H9 (cell line): ENCODE measurements around the gene CTSW. TPM values are rescaled to one million over a fixed set of nuclear protein-coding genes. Genes with fewer than 3 reads are reported as not detected.
A peak's percentile ranks its signal among the peaks of the same experiment; 100 is the strongest.

Source experiments
- DNase-seq: peaks from one replicate; pipeline ENCODE4 v3.0.0-alpha.2; 2017
- H2AFZ ChIP-seq: one replicate; pipeline ENCODE4 v1.6.1; 2013; ENCODE audit warnings: mild to moderate bottlenecking, low read length, control low read depth, moderate library complexity
- H2AK5ac ChIP-seq: 2 replicates; pipeline ENCODE4 v1.6.1; 2013; ENCODE audit warnings: low read length, control low read depth, mixed read lengths; ENCODE audit not compliant: insufficient read length
- H2BK120ac ChIP-seq: one replicate; pipeline ENCODE4 v1.6.1; 2013; ENCODE audit warnings: low read depth, mild to moderate bottlenecking, low read length, control low read depth, inconsistent platforms; ENCODE audit not compliant: poor library complexity, severe bottlenecking
- H2BK12ac ChIP-seq: 2 replicates; pipeline ENCODE4 v1.6.1; 2013; ENCODE audit warnings: low read length, control low read depth, mixed read lengths, low read depth; ENCODE audit not compliant: insufficient read length
- H2BK15ac ChIP-seq: 2 replicates; pipeline ENCODE4 v1.6.1; 2013; ENCODE audit warnings: low read depth, low read length, control low read depth
- H2BK20ac ChIP-seq: one replicate; pipeline ENCODE4 v1.6.1; 2013; ENCODE audit warnings: low read depth, mild to moderate bottlenecking, low read length, control low read depth, inconsistent platforms; ENCODE audit not compliant: poor library complexity, severe bottlenecking
- H2BK5ac ChIP-seq: 2 replicates; pipeline ENCODE4 v1.6.1; 2013; ENCODE audit warnings: low read length, control low read depth, mixed read lengths; ENCODE audit not compliant: insufficient read length
- H3K14ac ChIP-seq: 2 replicates; pipeline ENCODE4 v1.6.1; 2013; ENCODE audit warnings: low read length, control low read depth; ENCODE audit not compliant: insufficient read depth
- H3K18ac ChIP-seq: 2 replicates; pipeline ENCODE4 v1.6.1; 2013; ENCODE audit warnings: low read depth, mild to moderate bottlenecking, mixed read lengths, low read length, control low read depth; ENCODE audit not compliant: insufficient read length
- H3K23ac ChIP-seq: 2 replicates; pipeline ENCODE4 v1.6.1; 2013; ENCODE audit warnings: low read length, control low read depth, mixed read lengths, low read depth; ENCODE audit not compliant: insufficient read length
- H3K23me2 ChIP-seq: 2 replicates; pipeline ENCODE4 v1.6.1; 2013; ENCODE audit warnings: low read depth, mild to moderate bottlenecking, mixed read lengths, low read length, control low read depth; ENCODE audit not compliant: insufficient read length, poor library complexity, severe bottlenecking
- H3K27ac ChIP-seq: 2 replicates; pipeline ENCODE4 v1.5.1; 2013; ENCODE audit warnings: low read length, control low read depth, mixed read lengths, low read depth; ENCODE audit not compliant: insufficient read length
- H3K27me3 ChIP-seq: 2 replicates; pipeline ENCODE4 v1.6.1; 2013; ENCODE audit warnings: low read length, control low read depth, inconsistent platforms; ENCODE audit not compliant: insufficient read depth
- H3K4ac ChIP-seq: 2 replicates; pipeline ENCODE4 v1.6.1; 2013; ENCODE audit warnings: low read depth, mild to moderate bottlenecking, control low read depth, inconsistent platforms, low read length, moderate library complexity
- H3K4me1 ChIP-seq: 2 replicates; pipeline ENCODE4 v1.6.1; 2013; ENCODE audit warnings: low read length, control low read depth, inconsistent platforms; ENCODE audit not compliant: insufficient read depth
- H3K4me2 ChIP-seq: 2 replicates; pipeline ENCODE4 v1.6.1; 2013; ENCODE audit warnings: low read length, control low read depth, mixed read lengths; ENCODE audit not compliant: insufficient read length, insufficient read depth
- H3K56ac ChIP-seq: 2 replicates; pipeline ENCODE4 v1.6.1; 2013; ENCODE audit warnings: low read depth, mild to moderate bottlenecking, mixed read lengths, low read length, control low read depth; ENCODE audit not compliant: insufficient read length
- H3K79me1 ChIP-seq: 2 replicates; pipeline ENCODE4 v1.6.1; 2013; ENCODE audit warnings: low read depth, mild to moderate bottlenecking, moderate library complexity, low read length, control low read depth, inconsistent platforms; ENCODE audit not compliant: insufficient read depth, poor library complexity, severe bottlenecking
- H3K79me2 ChIP-seq: 2 replicates; pipeline ENCODE4 v1.6.1; 2013; ENCODE audit warnings: low read length, control low read depth, inconsistent platforms; ENCODE audit not compliant: insufficient read depth
- H3K9ac ChIP-seq: 2 replicates; pipeline ENCODE4 v1.6.1; 2013; ENCODE audit warnings: low read length, control low read depth, mixed read lengths; ENCODE audit not compliant: insufficient read length; ENCODE audit errors: extremely low read depth
- H3K9me3 ChIP-seq: one replicate; pipeline ENCODE4 v1.6.1; 2013; ENCODE audit warnings: low read depth, low read length, inconsistent platforms; ENCODE audit not compliant: control insufficient read depth
- H3T11ph ChIP-seq: one replicate; pipeline ENCODE4 v1.6.1; 2013; ENCODE audit warnings: mild to moderate bottlenecking, low read length, control low read depth, inconsistent platforms
- H4K20me1 ChIP-seq: one replicate; pipeline ENCODE4 v1.6.1; 2013; ENCODE audit not compliant: control insufficient read depth, insufficient read length, insufficient read depth
- H4K5ac ChIP-seq: 2 replicates; pipeline ENCODE4 v1.6.1; 2013; ENCODE audit warnings: low read depth, mild to moderate bottlenecking, mixed read lengths, low read length, control low read depth; ENCODE audit not compliant: insufficient read length
- H4K8ac ChIP-seq: replicated peaks from 2 replicates; pipeline ENCODE4 v1.6.1; 2013; ENCODE audit warnings: low read length, control low read depth, mixed read lengths, low read depth; ENCODE audit not compliant: insufficient read length
- H4K91ac ChIP-seq: 2 replicates; pipeline ENCODE4 v1.6.1; 2013; ENCODE audit warnings: low read depth, mild to moderate bottlenecking, moderate library complexity, mixed read lengths, low read length, control low read depth; ENCODE audit not compliant: insufficient read length
- H3K27ac Mint-ChIP-seq, 3 experiments: 2 replicates in 2 of 3; 3 replicates in 1 of 3; pipeline ENCODE4 v1.8.0; 2020 to 2021; ENCODE audit warnings: mixed read lengths in 3 of 3, mild to moderate bottlenecking in 1 of 3, moderate library complexity in 1 of 3
- H3K27me3 Mint-ChIP-seq: 2 replicates; pipeline ENCODE4 v1.8.0; 2021; ENCODE audit warnings: low read depth, mild to moderate bottlenecking, moderate library complexity, mixed read lengths
- H3K36me3 Mint-ChIP-seq, 3 experiments: 2 replicates in 2 of 3; 3 replicates in 1 of 3; pipeline ENCODE4 v1.8.0; 2020 to 2021; ENCODE audit warnings: low read depth in 3 of 3, mixed read lengths in 3 of 3; ENCODE audit not compliant: insufficient read depth in 1 of 3
- H3K4me1 Mint-ChIP-seq, 2 experiments: 2 replicates each; pipeline ENCODE4 v1.8.0; 2020; ENCODE audit warnings: mixed read lengths in 2 of 2
- H3K4me3 Mint-ChIP-seq, 2 experiments: 2 replicates in 1 of 2; 3 replicates in 1 of 2; pipeline ENCODE4 v1.8.0; 2020 to 2021; ENCODE audit warnings: mild to moderate bottlenecking in 2 of 2, mixed read lengths in 2 of 2, moderate library complexity in 1 of 2
- H3K9me3 Mint-ChIP-seq, 2 experiments: 2 replicates in 1 of 2; 3 replicates in 1 of 2; pipeline ENCODE4 v1.8.0; 2020; ENCODE audit warnings: mild to moderate bottlenecking in 2 of 2, mixed read lengths in 2 of 2, moderate library complexity in 1 of 2
- WGBS: extraction: QIAGEN DNeasy Blood & Tissue Kit; methylation state at CpG from one replicate; pipeline ENCODE4 v1.1.7; 2013; ENCODE audit warnings: missing lambda C conversion rate, low lambda C conversion rate, mixed read lengths; ENCODE audit not compliant: insufficient read length; ENCODE audit errors: extremely low coverage; 5-methylcytosine and 5-hydroxymethylcytosine counted together
- total RNA-seq: library from RNA; stranded (reverse); gene quantifications from 2 replicates; pipeline ENCODE4 v1.2.1, GENCODE V29; 2021
- TF ChIP-seq, protein P1 (sequence below): fragments of 200-600 bp; sonication (generic); conservative IDR thresholded peaks from 3 replicates; pipeline ENCODE4 v1.8.0; 2021; ENCODE audit warnings: antibody characterized with exemption, mild to moderate bottlenecking

CTSW gene
- total RNA-seq, 1 experiment from 2014 or later, result not detected

DNA sequence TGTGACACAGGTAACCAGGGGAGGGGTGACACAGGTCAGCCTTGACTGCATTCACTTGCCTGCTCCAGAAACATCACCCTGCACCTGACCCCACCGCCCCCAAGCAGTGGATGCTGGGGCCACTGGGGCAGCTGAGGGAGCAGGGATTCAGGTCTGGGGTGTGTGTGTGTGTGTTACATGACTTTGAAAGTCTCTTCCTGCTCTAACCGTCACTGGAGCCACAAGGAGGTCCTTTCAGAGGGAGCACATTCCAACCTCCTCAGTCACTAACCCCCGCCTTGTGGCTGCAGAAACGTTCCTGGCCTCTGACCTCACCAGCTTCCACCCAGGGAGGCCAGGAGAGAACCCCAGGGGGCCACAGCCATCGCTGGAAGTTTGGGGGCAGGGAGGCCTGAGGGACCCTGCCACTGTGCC lies 23.4 kb downstream of the CTSW start:
- H3K9me3 Mint-ChIP-seq, result no peaks in the 10 kb centered on the region; a peak in 1 of 5 replicates
- no peak overlapping the region for H2AFZ ChIP-seq
- H2BK120ac ChIP-seq, result no peak overlapping the region
- WGBS, result no CpG with 5 or more reads among the region's 5 CpGs
- H3K36me3 Mint-ChIP-seq, result no peaks in the 10 kb centered on the region
- TF ChIP-seq, protein P1, sequence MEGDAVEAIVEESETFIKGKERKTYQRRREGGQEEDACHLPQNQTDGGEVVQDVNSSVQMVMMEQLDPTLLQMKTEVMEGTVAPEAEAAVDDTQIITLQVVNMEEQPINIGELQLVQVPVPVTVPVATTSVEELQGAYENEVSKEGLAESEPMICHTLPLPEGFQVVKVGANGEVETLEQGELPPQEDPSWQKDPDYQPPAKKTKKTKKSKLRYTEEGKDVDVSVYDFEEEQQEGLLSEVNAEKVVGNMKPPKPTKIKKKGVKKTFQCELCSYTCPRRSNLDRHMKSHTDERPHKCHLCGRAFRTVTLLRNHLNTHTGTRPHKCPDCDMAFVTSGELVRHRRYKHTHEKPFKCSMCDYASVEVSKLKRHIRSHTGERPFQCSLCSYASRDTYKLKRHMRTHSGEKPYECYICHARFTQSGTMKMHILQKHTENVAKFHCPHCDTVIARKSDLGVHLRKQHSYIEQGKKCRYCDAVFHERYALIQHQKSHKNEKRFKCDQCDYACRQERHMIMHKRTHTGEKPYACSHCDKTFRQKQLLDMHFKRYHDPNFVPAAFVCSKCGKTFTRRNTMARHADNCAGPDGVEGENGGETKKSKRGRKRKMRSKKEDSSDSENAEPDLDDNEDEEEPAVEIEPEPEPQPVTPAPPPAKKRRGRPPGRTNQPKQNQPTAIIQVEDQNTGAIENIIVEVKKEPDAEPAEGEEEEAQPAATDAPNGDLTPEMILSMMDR, result no peak
- H3K4me2 ChIP-seq, result no peak overlapping the region
- peaks cover 17% of the 10 kb centered on the region; the same call in 1 of the 2 replicates for H3K27me3 ChIP-seq
- H3K14ac ChIP-seq, result no peak overlapping the region
- H3K79me2 ChIP-seq, result no peaks in the 10 kb centered on the region
- no peaks in the 10 kb centered on the region for H4K20me1 ChIP-seq
- no peaks in the 10 kb centered on the region for H3K4me1 ChIP-seq
- H3T11ph ChIP-seq, result no peak overlapping the region
- H3K56ac ChIP-seq, result no peak overlapping the region
- H3K4me3 Mint-ChIP-seq, result no peak overlapping the region; a peak in 1 of 5 replicates
- H3K4ac ChIP-seq, result no peak overlapping the region
- no peak overlapping the region for H3K9ac ChIP-seq
- no peak overlapping the region for H2BK5ac ChIP-seq
- DNase-seq, result peak; percentile 70
- no peak overlapping the region for H3K23ac ChIP-seq
- no peak overlapping the region for H3K18ac ChIP-seq
- H3K27me3 Mint-ChIP-seq, result peaks cover 88% of the 10 kb centered on the region
- H2BK12ac ChIP-seq, result no peak overlapping the region
- H4K8ac ChIP-seq, result no peak overlapping the region
- no peaks in the 10 kb centered on the region for H3K9me3 ChIP-seq
- H4K91ac ChIP-seq, result no peak overlapping the region
- no peak overlapping the region for H2BK20ac ChIP-seq
- H2AK5ac ChIP-seq, result no peak overlapping the region
- H3K79me1 ChIP-seq, result no peaks in the 10 kb centered on the region
- peaks cover 9% of the 10 kb centered on the region for H3K23me2 ChIP-seq
- no peak overlapping the region for H3K27ac Mint-ChIP-seq
- no peak overlapping the region for H3K27ac ChIP-seq
- H4K5ac ChIP-seq, result no peak overlapping the region
- H3K4me1 Mint-ChIP-seq, result peaks cover 14 to 17% of the 10 kb centered on the region in 2 experiments
- no peak overlapping the region for H2BK15ac ChIP-seq
